Measurements from ENCODE around the gene ABHD12. TPM values are rescaled to one million over a fixed set of nuclear protein-coding genes. Genes with fewer than 3 reads are reported as not detected.
A peak's percentile ranks its signal among the peaks of the same experiment; 100 is the strongest.

Gene ABHD12
- total RNA-seq, 2 experiments from 2014 or later: 18.1 to 18.4 TPM

DNA sequence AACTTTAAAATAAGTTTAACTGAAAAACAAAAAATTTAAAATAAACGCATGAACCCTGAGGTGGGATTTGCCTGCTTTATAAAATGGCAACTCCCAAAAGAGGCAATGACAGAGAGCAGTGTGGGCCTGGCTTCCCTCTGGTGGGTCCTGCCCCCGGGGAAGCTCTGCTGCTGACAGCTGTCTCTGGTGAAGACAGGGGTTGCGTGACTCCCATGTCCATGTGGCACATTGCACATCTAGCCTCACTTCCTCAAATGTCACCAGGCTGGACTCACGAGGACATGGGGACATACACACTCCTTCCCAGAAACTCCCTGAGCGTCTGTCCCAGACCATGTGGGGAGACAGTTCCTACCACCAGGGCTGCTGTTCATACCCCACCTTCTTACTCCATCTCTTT is 66.2 kb downstream of the ABHD12 start:
- Mint-ChIP-seq H3K36me3 (peaks cover 10% of the 10 kb centered on the region), H3K4me3 (no peak overlapping the region), H3K9me3 (no peaks in the 10 kb centered on the region), H3K27me3 (no peaks in the 10 kb centered on the region), H3K27ac (no peak overlapping the region), H3K4me1 (peaks cover 6% of the 10 kb centered on the region)
- DNase-seq: no peak

- H3K9me3 Mint-ChIP-seq: no peaks in the 10 kb centered on the region
- no peaks in the 10 kb centered on the region for H3K27me3 Mint-ChIP-seq
- H3K4me1 Mint-ChIP-seq: peaks cover 6% of the 10 kb centered on the region
- no peak overlapping the region for H3K4me3 Mint-ChIP-seq
- no peak overlapping the region for H3K27ac Mint-ChIP-seq
- DNase-seq: no peak
- H3K36me3 Mint-ChIP-seq: peaks cover 6% of the 10 kb centered on the region
Measured at GRCh38 chr20:25323496-25324246, 67.0 kb downstream of the ABHD12 start.

DNA sequence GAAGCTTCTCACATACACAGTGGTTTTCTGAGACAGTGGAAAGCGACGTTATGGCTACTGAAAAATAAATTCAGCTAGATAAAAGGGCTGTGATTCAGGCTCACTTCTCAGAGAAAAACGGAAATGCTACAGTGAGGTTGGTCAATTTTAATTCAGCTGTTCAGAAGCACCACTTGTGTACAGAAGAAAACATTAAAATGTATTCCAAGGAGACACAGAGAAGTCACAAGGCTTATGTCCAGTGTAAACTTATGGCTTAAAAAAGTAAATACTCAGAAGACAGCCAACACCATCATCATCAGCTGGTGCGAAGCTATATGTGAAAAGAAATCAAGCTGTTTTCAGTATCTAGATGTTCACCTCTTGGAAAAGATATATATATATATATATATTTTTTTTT is 68.6 kb downstream of the ABHD12 start:
- H3K27ac Mint-ChIP-seq: no peak overlapping the region

DNA sequence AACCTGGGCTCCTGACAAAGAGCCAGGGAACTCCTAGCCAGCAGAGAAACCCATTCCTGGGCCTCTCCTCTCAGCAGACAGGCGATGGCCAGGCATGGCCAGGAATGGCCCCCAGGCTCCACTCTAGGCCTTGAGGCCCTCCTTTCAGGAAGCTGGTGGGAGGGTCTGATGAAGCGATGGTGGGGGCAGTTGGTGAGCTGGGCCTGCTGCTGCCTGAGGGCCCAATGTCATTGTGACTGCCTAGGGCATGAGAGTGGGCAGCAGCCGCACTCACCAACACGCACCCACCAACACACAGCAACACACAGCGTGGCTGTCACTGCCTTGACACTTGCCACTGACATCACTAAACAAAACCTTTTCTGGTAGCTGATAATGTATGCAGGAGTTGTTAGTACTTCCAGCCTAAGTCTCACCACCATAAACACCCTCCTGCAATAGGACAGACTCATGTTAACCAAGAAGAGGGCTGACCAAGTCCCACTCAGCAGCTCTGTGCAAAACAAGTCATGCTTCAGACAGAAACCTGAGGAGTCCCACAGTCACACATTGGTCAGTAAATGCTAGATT is 69.3 kb downstream of the ABHD12 start:
- no peaks in the 10 kb centered on the region for H3K27me3 Mint-ChIP-seq
- no peak for DNase-seq
- H3K9me3 Mint-ChIP-seq: no peaks in the 10 kb centered on the region
- peaks cover 6% of the 10 kb centered on the region for H3K4me1 Mint-ChIP-seq
- no peak overlapping the region for H3K27ac Mint-ChIP-seq
- H3K4me3 Mint-ChIP-seq: no peak overlapping the region
- peaks cover 5% of the 10 kb centered on the region for H3K36me3 Mint-ChIP-seq

More for the DNA sequence above, 68.6 kb downstream of the ABHD12 start:
- Mint-ChIP-seq H3K36me3 (peaks cover 5% of the 10 kb centered on the region), H3K9me3 (no peaks in the 10 kb centered on the region), H3K27me3 (no peaks in the 10 kb centered on the region), H3K4me3 (no peak overlapping the region), H3K4me1 (peaks cover 6% of the 10 kb centered on the region)
- no peak for DNase-seq

DNA sequence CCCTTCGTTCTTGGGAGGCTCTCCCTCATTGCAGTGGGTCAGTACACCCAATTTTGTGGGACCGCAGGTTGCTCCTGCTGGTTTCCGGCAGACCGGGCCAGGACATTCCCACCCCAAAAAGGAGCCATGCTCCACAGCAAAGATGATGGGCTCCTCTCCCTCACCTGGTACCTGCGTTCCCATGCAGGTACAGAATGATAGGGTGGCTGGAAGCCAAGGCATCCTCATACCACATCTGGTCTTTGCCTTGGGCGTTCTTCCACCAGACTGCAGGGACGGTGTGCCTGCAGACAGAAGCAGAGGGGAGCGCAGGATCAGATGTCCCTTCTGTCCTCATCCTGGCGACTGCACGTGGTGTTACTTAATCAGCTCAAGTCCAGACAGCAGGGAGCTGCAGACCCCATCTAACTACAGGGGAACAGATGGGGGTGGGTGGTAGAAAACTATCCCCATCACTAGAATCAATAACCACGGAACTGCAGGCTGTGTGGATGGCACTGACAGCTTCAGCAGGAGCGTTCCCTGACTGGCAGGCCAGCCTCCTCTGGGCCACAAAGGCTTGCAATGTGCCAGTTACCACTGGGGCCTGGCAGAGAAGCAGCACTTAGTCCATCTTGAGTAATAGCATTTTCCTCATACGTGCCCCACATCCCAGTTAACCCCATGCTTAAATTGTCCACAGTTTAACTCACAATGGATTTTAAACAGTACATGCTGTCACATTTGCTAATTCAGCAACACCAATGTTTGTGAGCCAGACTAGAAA is 70.4 kb downstream of the ABHD12 start:
- no peaks in the 10 kb centered on the region for H3K27me3 Mint-ChIP-seq
- H3K36me3 Mint-ChIP-seq: peaks cover 5% of the 10 kb centered on the region
- no peak for DNase-seq
- no peak overlapping the region for H3K27ac Mint-ChIP-seq
- H3K9me3 Mint-ChIP-seq: no peaks in the 10 kb centered on the region
- peaks cover 6% of the 10 kb centered on the region for H3K4me1 Mint-ChIP-seq
- H3K4me3 Mint-ChIP-seq: no peak overlapping the region

DNA sequence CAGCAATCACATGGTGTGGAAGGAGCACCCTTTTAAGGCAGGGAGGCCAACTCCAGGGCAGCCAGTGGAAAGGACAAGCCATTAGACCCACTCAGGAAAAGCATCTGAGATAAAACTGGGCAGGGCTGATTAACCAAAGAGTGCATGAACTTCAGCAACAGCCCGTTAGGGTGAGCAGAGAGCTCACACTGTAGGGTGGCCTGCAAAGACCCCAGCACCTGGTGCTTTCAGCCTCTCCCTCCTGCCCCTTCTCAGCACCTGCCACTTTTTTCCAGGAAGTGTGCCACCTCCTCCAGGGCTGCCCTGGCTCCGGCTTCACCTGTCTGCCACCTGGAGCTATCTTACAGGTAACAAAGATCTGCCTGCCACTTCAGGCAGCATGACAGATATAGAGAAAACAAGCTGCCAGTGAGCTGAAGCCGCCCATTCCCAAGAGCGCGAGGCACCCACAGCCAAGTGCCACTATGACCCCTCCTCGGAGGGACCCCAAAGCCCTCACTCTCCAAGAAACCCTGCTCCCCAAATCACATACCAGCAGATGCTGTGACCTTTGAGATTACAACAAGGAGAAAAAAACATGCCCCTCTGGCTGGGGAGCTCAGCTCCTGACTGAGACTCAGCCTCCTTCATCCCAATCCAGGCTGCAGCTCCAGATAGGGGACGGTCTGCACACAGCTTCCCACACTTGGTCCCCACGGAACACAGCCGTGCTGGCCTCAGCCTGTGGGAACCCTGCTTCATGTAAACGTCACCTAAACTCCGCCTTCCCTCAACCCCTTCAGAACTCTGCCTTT is 71.2 kb downstream of the ABHD12 start:
- DNase-seq: no peak
- Mint-ChIP-seq H3K27ac (no peak overlapping the region), H3K4me3 (no peak overlapping the region), H3K27me3 (no peaks in the 10 kb centered on the region), H3K4me1 (peaks cover 3% of the 10 kb centered on the region), H3K36me3 (peaks cover 5% of the 10 kb centered on the region), H3K9me3 (no peaks in the 10 kb centered on the region)

GRCh38 chr20:25318471-25319240 is 72.0 kb downstream of the ABHD12 start:
- Mint-ChIP-seq H3K27me3 (no peaks in the 10 kb centered on the region), H3K9me3 (no peaks in the 10 kb centered on the region), H3K27ac (no peak overlapping the region), H3K4me3 (no peak overlapping the region), H3K4me1 (peaks cover 3% of the 10 kb centered on the region), H3K36me3 (peaks cover 5% of the 10 kb centered on the region)
- DNase-seq: no peak

- Mint-ChIP-seq H3K27me3 (no peaks in the 10 kb centered on the region), H3K27ac (no peak overlapping the region), H3K9me3 (no peaks in the 10 kb centered on the region), H3K4me1 (peaks cover 4% of the 10 kb centered on the region), H3K36me3 (peaks cover 5% of the 10 kb centered on the region), H3K4me3 (no peak overlapping the region)
- DNase-seq: no peak
Measured at GRCh38 chr20:25317351-25318075, 73.1 kb downstream of the ABHD12 start.

DNA sequence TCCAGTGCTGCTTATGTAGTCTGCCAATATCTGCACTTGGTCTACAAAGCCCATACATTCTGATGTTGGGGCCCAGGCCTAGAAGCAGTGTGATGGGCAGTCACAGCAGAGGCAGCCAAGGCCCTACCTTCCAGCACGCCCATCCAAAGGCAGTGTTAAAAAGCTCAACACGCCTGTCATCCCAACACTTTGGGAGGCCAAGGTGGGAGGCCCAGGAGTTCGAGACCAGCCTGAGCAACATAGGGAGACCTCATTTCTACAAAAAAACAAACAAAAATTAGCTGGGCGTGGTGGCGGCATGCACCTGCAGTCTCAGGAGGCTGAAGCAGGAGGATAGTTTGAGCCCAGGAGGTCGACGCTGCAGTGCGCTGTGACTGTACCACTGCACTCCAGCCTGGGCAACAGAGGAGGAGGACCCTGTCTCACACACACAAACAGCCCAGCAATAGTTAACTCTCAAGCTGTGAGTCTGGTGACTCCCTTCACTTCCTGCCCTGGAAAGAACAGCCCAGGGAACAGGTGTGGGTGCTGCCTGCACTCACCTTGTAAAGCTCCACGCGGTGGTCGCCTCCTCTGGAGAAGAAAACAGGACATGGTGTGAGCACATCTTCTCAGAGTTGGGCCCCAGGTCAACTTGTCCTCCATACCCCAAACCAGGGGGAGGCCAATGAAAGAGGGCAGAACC is 74.0 kb downstream of the ABHD12 start:
- no peaks in the 10 kb centered on the region for H3K27me3 Mint-ChIP-seq

DNA sequence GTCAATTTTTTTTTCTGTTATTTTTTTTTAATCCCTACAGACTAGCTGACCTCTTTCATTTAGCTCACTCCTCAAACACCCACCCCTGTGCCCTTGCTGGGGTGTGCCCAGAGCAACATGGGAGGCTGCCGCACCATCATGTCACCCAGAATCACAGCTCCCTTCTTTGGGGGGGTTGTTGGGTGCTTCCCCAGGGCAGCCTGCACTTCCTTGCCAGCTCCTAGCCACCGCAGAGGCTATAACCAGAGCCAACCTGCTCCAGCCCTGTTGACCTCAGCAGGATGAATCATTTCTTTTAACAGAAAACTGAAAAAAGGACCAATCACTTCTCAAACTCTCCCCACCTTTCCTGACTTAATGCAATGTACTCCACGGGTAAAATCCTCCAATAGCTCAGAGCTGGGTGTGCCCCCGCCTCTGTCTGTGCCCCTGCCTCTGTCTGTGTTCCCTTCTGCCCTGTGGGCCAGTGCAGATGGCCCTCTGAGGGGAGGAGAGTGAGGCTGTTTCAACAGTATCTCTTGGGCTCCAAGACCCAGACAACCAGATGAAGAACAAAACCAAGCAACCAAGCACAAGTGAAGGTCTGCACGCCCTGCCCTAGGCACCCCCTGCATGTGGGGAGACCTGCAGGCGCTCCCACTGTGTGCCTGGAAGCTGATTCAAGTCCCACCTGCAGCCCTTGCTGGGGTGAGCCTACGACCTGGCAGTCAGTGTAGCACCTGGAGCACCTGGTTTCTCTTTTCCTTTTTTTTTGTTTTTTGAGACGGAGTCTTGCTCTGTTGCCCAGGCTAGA is 75.0 kb downstream of the ABHD12 start:
- Mint-ChIP-seq H3K9me3 (no peaks in the 10 kb centered on the region), H3K27me3 (no peaks in the 10 kb centered on the region), H3K4me3 (no peak overlapping the region), H3K36me3 (peaks cover 9% of the 10 kb centered on the region), H3K27ac (no peak overlapping the region), H3K4me1 (peaks cover 15% of the 10 kb centered on the region)
- no peak for DNase-seq

More for the DNA sequence above, 74.0 kb downstream of the ABHD12 start:
- H3K4me3 Mint-ChIP-seq: no peak overlapping the region
- peaks cover 5% of the 10 kb centered on the region for H3K4me1 Mint-ChIP-seq
- no peak overlapping the region for H3K27ac Mint-ChIP-seq
- H3K9me3 Mint-ChIP-seq: no peaks in the 10 kb centered on the region
- peaks cover 9% of the 10 kb centered on the region for H3K36me3 Mint-ChIP-seq
- DNase-seq: no peak

DNA sequence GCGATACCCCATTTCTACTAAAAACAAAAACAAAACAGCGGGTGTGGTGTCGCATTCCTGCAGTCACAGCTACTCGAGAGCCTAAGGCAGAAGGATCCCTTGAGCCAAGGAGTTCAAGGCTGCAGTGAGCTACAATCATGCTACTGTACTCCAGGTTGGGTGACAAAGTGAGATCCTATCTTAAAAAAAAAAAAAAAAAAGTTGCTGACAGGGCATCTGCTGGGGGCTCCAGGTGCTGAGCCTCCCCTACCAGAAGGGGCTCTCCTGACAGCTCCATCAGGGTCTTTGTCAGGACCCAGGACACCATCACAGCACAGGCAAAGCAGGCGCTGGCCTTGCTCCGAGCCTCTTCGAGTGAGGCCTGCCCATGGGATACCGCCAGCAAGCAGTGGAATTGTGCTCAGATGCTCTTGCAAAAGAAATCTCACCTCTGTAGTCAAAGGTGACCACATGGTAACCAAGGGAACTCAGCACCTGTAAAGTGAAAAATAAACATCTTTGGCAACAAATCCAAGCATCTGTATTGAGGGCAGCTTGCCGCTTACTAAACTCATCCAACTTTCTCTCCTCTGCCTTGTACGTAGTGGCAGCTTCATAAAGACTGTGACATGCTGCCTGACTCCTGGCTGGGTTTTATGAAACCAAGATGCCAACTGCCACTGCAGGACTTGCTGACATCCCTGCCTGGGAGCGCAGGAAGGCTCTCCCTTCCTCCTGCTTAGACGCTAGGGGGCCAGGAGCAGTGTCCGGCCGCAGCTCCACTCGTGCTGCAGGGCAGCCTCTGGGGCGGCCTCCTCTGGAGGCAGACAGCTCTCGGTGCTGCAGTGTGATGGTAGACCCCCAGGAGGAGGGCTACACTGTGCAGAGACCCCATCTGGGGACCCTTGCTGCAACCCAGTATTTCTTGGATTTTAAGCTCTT is 75.9 kb downstream of the ABHD12 start:
- H3K4me1 Mint-ChIP-seq: peaks cover 23% of the 10 kb centered on the region
- no peak for DNase-seq
- peaks cover 9% of the 10 kb centered on the region for H3K36me3 Mint-ChIP-seq
- H3K27ac Mint-ChIP-seq: no peak overlapping the region
- H3K27me3 Mint-ChIP-seq: no peaks in the 10 kb centered on the region
- H3K4me3 Mint-ChIP-seq: no peak overlapping the region
- H3K9me3 Mint-ChIP-seq: no peaks in the 10 kb centered on the region

- Mint-ChIP-seq H3K9me3 (no peaks in the 10 kb centered on the region), H3K27ac (peak overlapping the region; percentile 42), H3K36me3 (peaks cover 9% of the 10 kb centered on the region), H3K27me3 (no peaks in the 10 kb centered on the region), H3K4me1 (peaks cover 26% of the 10 kb centered on the region), H3K4me3 (no peak overlapping the region)
- no peak for DNase-seq
Measured at GRCh38 chr20:25313593-25313992, 77.0 kb downstream of the ABHD12 start.
